Loucy (cell line): Measurements from ENCODE around the gene ERICH4.

Experiments
- CTCF ChIP-seq: fragments of 200-600 bp; sonication (generic); conservative IDR thresholded peaks from 2 replicates; pipeline ENCODE4 v1.5.1; 2014; ENCODE audit warnings: mild to moderate bottlenecking, antibody characterized with exemption, low read length
- EZH2phosphoT487 ChIP-seq: fragments of 200-600 bp; IDR thresholded peaks from 2 replicates; pipeline ENCODE4 v1.6.1; 2018; ENCODE audit warnings: antibody characterized with exemption, mild to moderate bottlenecking, moderate library complexity, borderline replicate concordance

- TF ChIP-seq CTCF (no peak), EZH2phosphoT487 (no peak)
Measured at GRCh38 chr19:41445575-41445974, 2.6 kb downstream of the ERICH4 start.
